Activated CD8-positive, alpha-beta T cell treated with anti-CD3 and anti-CD28 coated beads, Interleukin-2, amount 10 ng/mL, durations not matched to agents 7 days and 5 days (primary cell): Measurements from ENCODE around the gene TANC2. TPM values are rescaled to one million over a fixed set of nuclear protein-coding genes. Genes with fewer than 3 reads are reported as not detected.

ENCODE experiments used
- ATAC-seq: fragments of 150-1000 bp; cut with Tn5 transposase; one replicate; pipeline ENCODE4 v1.10.0; 2021; ENCODE audit warnings: moderate library complexity
- CTCF ChIA-PET: fragments of 350-600 bp; sonication (Branson Sonifier 250); formaldehyde crosslinking; loops from one replicate; lab custom pipeline; 2021; ENCODE audit warnings: antibody characterized with exemption; lab: Charles Lee
- POLR2A ChIA-PET: fragments of 350-600 bp; sonication (Branson Sonifier 250); formaldehyde crosslinking; loops from one replicate; lab custom pipeline; 2021; ENCODE audit warnings: antibody characterized with exemption; lab: Charles Lee
- DNase-seq: peaks from one replicate; pipeline ENCODE4 v3.0.0-alpha.2; 2020
- H3K27ac Mint-ChIP-seq: one replicate; pipeline ENCODE4 v1.8.0; 2021; ENCODE audit warnings: mild to moderate bottlenecking, mixed read lengths
- H3K27me3 Mint-ChIP-seq: one replicate; pipeline ENCODE4 v1.8.0; 2021; ENCODE audit warnings: low read depth, mixed read lengths
- H3K36me3 Mint-ChIP-seq: one replicate; pipeline ENCODE4 v1.8.0; 2021; ENCODE audit warnings: low read depth, mixed read lengths
- H3K4me1 Mint-ChIP-seq: one replicate; pipeline ENCODE4 v1.8.0; 2021; ENCODE audit warnings: low read depth, mixed read lengths
- H3K4me3 Mint-ChIP-seq: one replicate; pipeline ENCODE4 v1.8.0; 2021; ENCODE audit warnings: mild to moderate bottlenecking, mixed read lengths
- H3K9me3 Mint-ChIP-seq: one replicate; pipeline ENCODE4 v1.8.0; 2022; ENCODE audit warnings: mixed read lengths; ENCODE audit not compliant: insufficient read depth
- total RNA-seq, 2 experiments: library from RNA; stranded (reverse); gene quantifications; one replicate each; pipeline ENCODE4 v1.2.3, GENCODE V29; 2021

Gene TANC2
- 1 to 10 TPM; 8.0 to 8.6 TPM for total RNA-seq

DNA sequence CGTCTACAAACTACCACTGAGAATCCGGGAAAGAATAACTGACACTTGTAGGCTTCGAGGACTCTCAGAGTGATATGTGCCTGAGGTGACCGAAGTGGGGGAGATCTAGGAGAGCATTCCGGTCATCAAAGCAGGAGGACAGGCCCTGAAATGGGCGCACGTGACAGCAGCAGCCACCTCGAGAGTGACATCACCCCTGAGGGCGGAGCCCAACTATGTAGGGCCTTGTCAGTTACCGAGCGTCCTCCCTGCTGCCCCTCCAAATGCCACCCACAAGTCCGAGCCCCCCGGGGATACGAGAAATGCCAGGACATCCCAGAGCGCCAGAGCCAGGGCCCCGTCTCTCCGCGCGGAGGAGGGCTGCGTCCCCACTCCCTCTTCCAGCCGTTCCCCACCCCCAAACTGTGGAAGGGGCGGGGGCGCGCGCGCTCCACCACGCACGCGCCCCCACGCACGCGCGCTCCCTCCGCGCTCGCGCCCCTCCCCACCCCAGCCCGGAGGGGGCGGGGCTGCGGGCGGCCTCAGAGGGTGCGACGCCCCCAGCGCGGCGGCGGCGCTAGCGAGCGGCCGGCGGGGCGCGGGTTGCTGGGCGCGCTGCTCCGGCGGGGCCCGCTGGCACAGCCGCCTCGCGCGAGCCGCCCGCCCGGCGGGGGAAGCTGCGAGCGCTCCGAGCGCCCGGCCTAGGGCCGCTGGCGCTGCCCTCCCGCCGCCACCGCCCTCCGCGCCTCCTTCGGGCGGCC, at the start of gene TANC2:
Gene TANC2, plus strand, starts transcription at position 550 of the 740 bp plus-strand sequence. CDS start 43,325 bp downstream, outside the sequence.
- H3K9me3 Mint-ChIP-seq: no peaks in the 10 kb centered on the region
- H3K27me3 Mint-ChIP-seq: peaks cover 41% of the 10 kb centered on the region
- peak; percentile 78 for ATAC-seq
- ChIA-PET POLR2A (no interaction called here), CTCF (interaction anchor here (1.3 kb wide), 1 partner anchor 242 kb away, joined by 3 read pairs; no protein-coding TSS in a partner anchor)
- H3K36me3 Mint-ChIP-seq: peaks cover 2% of the 10 kb centered on the region
- peaks cover 33% of the 10 kb centered on the region for H3K4me1 Mint-ChIP-seq
- peak; percentile 86 for DNase-seq
- peak within 1 kb of the TSS; percentile 93 for H3K27ac Mint-ChIP-seq
- H3K4me3 Mint-ChIP-seq: peak within 1 kb of the TSS; percentile 85

- no peaks in the 10 kb centered on the region for H3K36me3 Mint-ChIP-seq
- POLR2A ChIA-PET: no interaction called here
- DNase-seq (no peak), ATAC-seq (no peak)
- H3K9me3 Mint-ChIP-seq: no peaks in the 10 kb centered on the region
- no peaks in the 10 kb centered on the region for H3K4me1 Mint-ChIP-seq
- H3K27me3 Mint-ChIP-seq: peaks cover 16% of the 10 kb centered on the region
- no peak overlapping the region for H3K27ac Mint-ChIP-seq
- CTCF ChIA-PET: no interaction called here
- no peak overlapping the region for H3K4me3 Mint-ChIP-seq
Observed at GRCh38 chr17:62916684-62917571, 49.1 kb upstream of the TANC2 start.

GRCh38 chr17:62919388-62919787, 46.6 kb upstream of the TANC2 start:
- POLR2A ChIA-PET: no interaction called here
- ATAC-seq (no peak), DNase-seq (no peak)
- H3K36me3 Mint-ChIP-seq: no peaks in the 10 kb centered on the region
- H3K9me3 Mint-ChIP-seq: no peaks in the 10 kb centered on the region
- H3K4me1 Mint-ChIP-seq: no peaks in the 10 kb centered on the region
- CTCF ChIA-PET: no interaction called here
- no peak overlapping the region for H3K4me3 Mint-ChIP-seq
- H3K27ac Mint-ChIP-seq: no peak overlapping the region
- H3K27me3 Mint-ChIP-seq: peaks cover 12% of the 10 kb centered on the region

- Mint-ChIP-seq H3K4me1 (no peaks in the 10 kb centered on the region), H3K27me3 (peaks cover 12% of the 10 kb centered on the region), H3K36me3 (no peaks in the 10 kb centered on the region), H3K4me3 (no peak overlapping the region), H3K27ac (no peak overlapping the region), H3K9me3 (no peaks in the 10 kb centered on the region)
- ATAC-seq (no peak), DNase-seq (no peak)
- POLR2A ChIA-PET: no interaction called here
- CTCF ChIA-PET: interaction anchor here (0.7 kb wide), 1 partner anchor 10 kb away, joined by 3 read pairs; no protein-coding TSS in a partner anchor
Observed at GRCh38 chr17:62920300-62920699, 45.7 kb upstream of the TANC2 start.

GRCh38 chr17:62921817-62922216, 44.2 kb upstream of the TANC2 start:
- Mint-ChIP-seq H3K27me3 (peaks cover 14% of the 10 kb centered on the region), H3K27ac (no peak overlapping the region), H3K4me1 (no peaks in the 10 kb centered on the region), H3K9me3 (no peaks in the 10 kb centered on the region), H3K36me3 (no peaks in the 10 kb centered on the region), H3K4me3 (no peak overlapping the region)
- CTCF ChIA-PET: no interaction called here
- ATAC-seq (no peak), DNase-seq (no peak)
- POLR2A ChIA-PET: no interaction called here

DNA sequence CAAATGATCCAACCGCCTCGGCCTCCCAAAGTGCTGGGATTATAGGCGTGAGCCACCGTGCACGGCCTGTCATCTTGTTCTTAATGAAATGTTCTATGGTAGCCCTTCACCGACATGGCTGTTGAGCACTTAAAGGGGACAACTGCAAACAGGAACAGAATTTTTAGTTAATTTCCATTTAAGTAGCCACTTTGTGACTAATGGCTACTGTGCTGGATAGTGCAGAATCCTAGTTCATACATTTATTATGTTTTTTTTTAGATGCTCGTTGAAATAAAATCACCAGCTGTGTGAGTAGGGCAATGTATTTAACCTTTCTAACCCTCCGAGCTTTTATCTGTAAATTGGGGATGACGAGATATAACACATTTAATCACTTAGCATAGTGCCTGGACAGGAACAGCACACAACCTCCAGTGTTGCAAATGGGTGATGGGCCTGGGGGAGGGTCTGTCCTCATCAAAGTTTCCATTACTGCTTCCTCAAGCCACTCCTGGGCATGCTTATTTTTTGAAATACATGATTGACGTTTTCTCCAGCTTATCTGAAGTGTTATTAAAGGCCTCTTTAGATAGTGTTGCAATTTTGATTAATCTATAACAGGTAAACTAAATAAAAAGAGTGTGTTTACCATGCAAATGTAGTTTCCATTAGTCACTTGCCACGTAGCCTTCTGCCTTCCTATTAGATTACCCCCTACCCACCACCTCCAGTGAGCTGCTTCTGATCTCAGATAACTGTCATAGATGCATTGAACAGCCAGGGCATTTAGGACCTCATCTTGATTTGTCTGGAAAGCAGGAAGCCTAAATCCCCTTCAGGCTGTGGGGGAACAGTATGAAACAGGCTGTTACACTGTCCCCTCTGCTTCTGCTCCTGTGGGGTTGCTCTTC, 42.5 kb upstream of the TANC2 start:
- no peak overlapping the region for H3K4me3 Mint-ChIP-seq
- no peak for ATAC-seq
- no peak for DNase-seq
- ChIA-PET POLR2A (no interaction called here), CTCF (no interaction called here)
- no peaks in the 10 kb centered on the region for H3K36me3 Mint-ChIP-seq
- peaks cover 12% of the 10 kb centered on the region for H3K27me3 Mint-ChIP-seq
- H3K27ac Mint-ChIP-seq: no peak overlapping the region
- no peaks in the 10 kb centered on the region for H3K4me1 Mint-ChIP-seq
- H3K9me3 Mint-ChIP-seq: no peaks in the 10 kb centered on the region

DNA sequence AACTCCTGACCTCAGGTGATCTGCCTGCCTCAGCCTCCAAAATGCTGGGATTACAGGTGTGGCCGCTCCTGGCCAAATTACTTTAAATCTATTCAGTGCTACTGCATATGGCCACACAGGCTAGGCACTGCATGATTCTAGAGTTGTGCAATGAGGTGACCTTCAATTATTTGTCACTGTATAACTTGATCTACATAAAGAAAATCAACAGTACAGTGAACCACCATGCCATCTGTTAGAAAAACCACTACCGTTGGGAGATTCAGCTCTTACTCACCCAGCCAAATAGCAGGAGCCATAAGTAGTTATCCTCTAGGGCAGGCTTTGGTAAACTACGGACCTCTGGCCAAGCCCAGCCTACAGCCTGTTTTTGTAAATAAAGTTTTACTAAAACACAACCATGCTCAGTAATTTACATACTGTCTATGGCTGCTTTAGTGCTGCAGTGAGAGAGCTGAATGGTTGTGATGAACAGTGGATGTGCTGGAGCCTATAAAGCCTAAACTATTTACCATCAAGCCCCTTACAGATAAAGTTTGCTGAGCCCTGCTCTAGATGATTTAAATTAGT, 40.7 kb upstream of the TANC2 start:
- ChIA-PET CTCF (no interaction called here), POLR2A (no interaction called here)
- no peak for DNase-seq
- Mint-ChIP-seq H3K4me1 (no peaks in the 10 kb centered on the region), H3K4me3 (no peak overlapping the region), H3K27ac (no peak overlapping the region), H3K9me3 (no peaks in the 10 kb centered on the region), H3K27me3 (peaks cover 9% of the 10 kb centered on the region), H3K36me3 (no peaks in the 10 kb centered on the region)
- ATAC-seq: no peak

DNA sequence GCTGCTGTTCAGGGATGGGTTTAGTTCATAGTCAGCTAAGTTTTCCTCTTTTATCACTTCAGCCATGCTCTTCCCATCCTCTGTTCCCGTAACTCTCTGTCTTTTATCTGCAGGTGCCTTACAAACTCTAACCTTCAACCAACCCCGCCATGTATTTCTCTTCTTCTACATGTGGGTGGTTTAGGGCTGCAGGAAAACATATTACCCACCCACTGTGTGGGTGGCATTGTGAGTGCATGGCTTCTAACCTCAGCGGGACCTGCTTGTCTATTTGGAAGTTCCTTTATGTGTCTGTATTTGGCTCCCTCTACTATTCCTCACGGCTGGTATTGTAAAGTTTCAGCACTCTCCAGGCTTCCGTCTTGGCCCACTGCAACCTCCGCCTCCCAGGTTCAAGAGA, 39.0 kb upstream of the TANC2 start:
- no peak for DNase-seq
- ATAC-seq: no peak
- ChIA-PET CTCF (no interaction called here), POLR2A (no interaction called here)
- Mint-ChIP-seq H3K27ac (no peak overlapping the region), H3K4me1 (no peaks in the 10 kb centered on the region), H3K36me3 (no peaks in the 10 kb centered on the region), H3K9me3 (no peaks in the 10 kb centered on the region), H3K27me3 (peaks cover 11% of the 10 kb centered on the region), H3K4me3 (no peak overlapping the region)

- Mint-ChIP-seq H3K4me1 (no peaks in the 10 kb centered on the region), H3K27me3 (peaks cover 18% of the 10 kb centered on the region), H3K36me3 (no peaks in the 10 kb centered on the region), H3K9me3 (no peaks in the 10 kb centered on the region), H3K4me3 (no peak overlapping the region), H3K27ac (no peak overlapping the region)
- ChIA-PET CTCF (no interaction called here), POLR2A (no interaction called here)
- no peak for DNase-seq
- ATAC-seq: no peak
Observed at GRCh38 chr17:62929320-62929719, 36.7 kb upstream of the TANC2 start.

GRCh38 chr17:62931101-62931500, 34.9 kb upstream of the TANC2 start:
- H3K27ac Mint-ChIP-seq: no peak overlapping the region
- ATAC-seq (no peak), DNase-seq (no peak)
- no peaks in the 10 kb centered on the region for H3K36me3 Mint-ChIP-seq
- H3K4me3 Mint-ChIP-seq: no peak overlapping the region
- H3K4me1 Mint-ChIP-seq: no peaks in the 10 kb centered on the region
- ChIA-PET POLR2A (no interaction called here), CTCF (no interaction called here)
- H3K27me3 Mint-ChIP-seq: peaks cover 24% of the 10 kb centered on the region
- no peaks in the 10 kb centered on the region for H3K9me3 Mint-ChIP-seq
